ENCODE results near the gene GOLGA8N. TPM values are rescaled to one million over a fixed set of nuclear protein-coding genes. Genes with fewer than 3 reads are reported as not detected.

Gene GOLGA8N
- total and polyA plus RNA-seq, 2 of the 8 experiments (the other 6 are each of a cell fraction or from before 2014, with no cell fraction given) = 0.54 to 0.99 TPM

DNA sequence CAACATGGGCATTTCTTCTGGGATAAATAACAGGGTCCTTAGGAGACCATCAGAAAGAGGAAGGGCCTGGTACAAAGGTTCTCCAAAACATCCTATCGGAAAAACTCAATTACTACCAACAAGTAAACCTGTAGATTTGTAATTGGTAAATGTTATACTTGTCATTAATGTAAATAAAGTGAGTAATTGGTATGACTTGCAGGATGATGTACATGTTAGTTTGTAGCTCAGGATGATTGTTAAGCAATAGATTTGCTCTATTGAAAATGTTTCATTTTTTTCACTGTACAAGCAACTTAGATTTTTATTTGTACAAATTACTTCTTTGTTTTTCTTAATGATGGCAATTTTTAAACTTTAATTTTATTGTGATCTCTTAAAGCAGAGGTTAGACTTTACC, 44.4 kb downstream of the GOLGA8N start:
- H3K4me2 ChIP-seq (ENCODE audit: insufficient read depth in 1 of 2, low read depth in 2 of 2, low read length in 2 of 2) = no peak overlapping the region
- H4K20me1 ChIP-seq (replicated peaks in 1 of 2; ENCODE audit: control insufficient read depth in 1 of 2, insufficient read depth in 2 of 2, low read length in 2 of 2) = no peaks in the 10 kb centered on the region
- no peak overlapping the region for H2BK12ac ChIP-seq (ENCODE audit: low read depth, low read length)
- H4K8ac ChIP-seq (ENCODE audit: extremely low read depth, insufficient read depth, low read length) = no peak overlapping the region
- H2BK15ac ChIP-seq (ENCODE audit: low read length) = no peak overlapping the region
- 95% methylated on average over 1 of the region's 1 CpG; no CpG with 5 or more reads in 1 of the 2 experiments for WGBS, 2 experiments (ENCODE audit: extremely low coverage in 1 of 2, insufficient coverage in 1 of 2, insufficient read length in 1 of 2, insufficient replicate concordance in 2 of 2, low coverage in 1 of 2, low lambda C conversion rate in 2 of 2, missing lambda C conversion rate in 1 of 2)
- no peak overlapping the region for H3K4me3 ChIP-seq (ENCODE audit: extremely low read depth in 1 of 4, insufficient read depth in 2 of 4, low read depth in 3 of 4, low read length in 4 of 4)
- peaks cover 3% of the 10 kb centered on the region for H3K23me2 ChIP-seq (ENCODE audit: low read depth, low read length)
- peaks cover 13 to 67% (median 35%) of the 10 kb centered on the region in 4 experiments for H3K36me3 ChIP-seq (ENCODE audit: control insufficient read depth in 2 of 4, insufficient read depth in 4 of 4, low read length in 3 of 4)
- H4K5ac ChIP-seq (ENCODE audit: insufficient read length, low read depth, low read length) = no peak overlapping the region
- no peak overlapping the region for H3K23ac ChIP-seq (ENCODE audit: insufficient read length)
- no peak overlapping the region for H3K56ac ChIP-seq (replicated peaks; ENCODE audit: insufficient read length, low read depth, low read length)
- peaks cover 0 to 4% (median 3%) of the 10 kb centered on the region in 4 experiments; a peak in 4 of 7 replicates for H3K4me1 ChIP-seq (replicated peaks in 1 of 4; ENCODE audit: control insufficient read depth in 3 of 4, insufficient read depth in 4 of 4, low read length in 3 of 4)
- H3K9ac ChIP-seq (replicated peaks in 1 of 4; ENCODE audit: extremely low read depth in 1 of 4, low read depth in 3 of 4, low read length in 3 of 4) = no peak overlapping the region
- no peak overlapping the region for H2AFZ ChIP-seq (ENCODE audit: low read length)
- no peak for DNase-seq (ENCODE audit: low read depth in 1 of 2, low spot score in 2 of 2)
- H2BK5ac ChIP-seq (ENCODE audit: low read depth, low read length) = no peak overlapping the region
- CTCF ChIA-PET (ENCODE audit: partially characterized antibody) = no interaction called here
- H3K4ac ChIP-seq (replicated peaks; ENCODE audit: insufficient read length, low read depth, low read length) = no peak overlapping the region
- no peak overlapping the region for H3K18ac ChIP-seq (ENCODE audit: extremely low read depth, low read length)
- no peak overlapping the region for H2BK120ac ChIP-seq (replicated peaks; ENCODE audit: low read depth, low read length)
- H3K79me1 ChIP-seq (ENCODE audit: low read depth, low read length) = no peaks in the 10 kb centered on the region
- H3K27me3 ChIP-seq (replicated peaks in 1 of 4; ENCODE audit: control insufficient read depth in 3 of 4, extremely low read depth in 1 of 4, insufficient read depth in 3 of 4, low read length in 3 of 4) = no peaks in the 10 kb centered on the region
- no peak overlapping the region for H2BK20ac ChIP-seq (ENCODE audit: low read length)
- no peak overlapping the region for H4K91ac ChIP-seq (replicated peaks; ENCODE audit: insufficient read length, low read length)
- no peak for FAIRE-seq
- no peak overlapping the region for H2AK5ac ChIP-seq (ENCODE audit: low read depth, low read length)
- H3K79me2 ChIP-seq (ENCODE audit: control insufficient read depth in 1 of 2, insufficient read depth in 2 of 2, low read length in 2 of 2) = no peaks in the 10 kb centered on the region
- no peak for TF ChIP-seq TEAD4 (IDR thresholded peaks at IDR 0.05; ENCODE audit: low read depth, low read length)
- no peak for TF ChIP-seq YY1 (IDR thresholded peaks at IDR 0.05; ENCODE audit: low read depth, low read length)
- no peak for TF ChIP-seq SP2 (IDR thresholded peaks at IDR 0.05; ENCODE audit: low read length)
- H3K27ac ChIP-seq (ENCODE audit: low read depth, low read length) = no peak overlapping the region
- no peaks in the 10 kb centered on the region for H3K9me3 ChIP-seq (ENCODE audit: insufficient read depth in 2 of 2, low read depth in 1 of 2, low read length in 1 of 2)
- no peak overlapping the region for H3K14ac ChIP-seq (ENCODE audit: insufficient read length)
- POLR2A ChIA-PET (ENCODE audit: partially characterized antibody) = no interaction called here

Data from H1 (cell line).